ENCODE results near the gene RAD51.

- no peak for TF ChIP-seq CTCF (conservative IDR thresholded peaks at IDR 0.05)
- TF ChIP-seq ZFX (IDR thresholded peaks at IDR 0.05) = no peak
These were observed 74.5 kb downstream of the RAD51 start, which contains the start of gene C15orf62 for GRCh38 chr15:40769274-40770146.

Measured in C4-2B (cell line).